ENCODE measurements around the gene TICRR.

TICRR gene

GRCh38 chr15:89629829-89630228, 54.6 kb downstream of the TICRR start:
- no peak for DNase-seq

- DNase-seq = no peak
Observed at GRCh38 chr15:89630260-89630659, 55.0 kb downstream of the TICRR start.

GRCh38 chr15:89630974-89631901, 56.0 kb downstream of the TICRR start:
- DNase-seq = no peak

- no peak for DNase-seq
Observed at GRCh38 chr15:89631902-89632264, 56.6 kb downstream of the TICRR start.

- no peak for DNase-seq
Observed at GRCh38 chr15:89632563-89633430, 57.5 kb downstream of the TICRR start.

GRCh38 chr15:89633585-89633984, 58.3 kb downstream of the TICRR start:
- no peak for DNase-seq

GRCh38 chr15:89640245-89640644, 65.0 kb downstream of the TICRR start:
- DNase-seq = no peak

GRCh38 chr15:89641053-89641452, 65.8 kb downstream of the TICRR start:
- DNase-seq = no peak

GRCh38 chr15:89642106-89642505, 66.8 kb downstream of the TICRR start:
- DNase-seq = no peak

- no peak for DNase-seq
Observed at GRCh38 chr15:89645680-89646079, 70.4 kb downstream of the TICRR start.

GRCh38 chr15:89646416-89647141, 71.3 kb downstream of the TICRR start:
- no peak for DNase-seq

- no peak for DNase-seq
Observed at GRCh38 chr15:89647191-89647851, 72.1 kb downstream of the TICRR start.

GRCh38 chr15:89648106-89649012, 73.1 kb downstream of the TICRR start:
- no peak for DNase-seq

- no peak for DNase-seq
Observed at GRCh38 chr15:89649013-89649625, 73.8 kb downstream of the TICRR start.

GRCh38 chr15:89649716-89650115, 74.4 kb downstream of the TICRR start:
- DNase-seq = no peak

GRCh38 chr15:89652131-89652530, 76.9 kb downstream of the TICRR start:
- no peak for DNase-seq

GRCh38 chr15:89652666-89653065, 77.4 kb downstream of the TICRR start:
- DNase-seq = no peak

GRCh38 chr15:89653578-89653977, 78.3 kb downstream of the TICRR start:
- DNase-seq = no peak

- DNase-seq = no peak
Observed at GRCh38 chr15:89654301-89654761, 79.1 kb downstream of the TICRR start.

- DNase-seq = no peak
Observed at GRCh38 chr15:89654847-89655805, 79.9 kb downstream of the TICRR start, which contains the start of gene KIF7. Gene KIF7 (minus strand): TSS chr15:89655467. CDS start chr15:89652930, 2,537 bp downstream.

Measured in GF-D8 (cell line).